Measurements from ENCODE around the gene CXCL6.

CXCL6 gene

DNA sequence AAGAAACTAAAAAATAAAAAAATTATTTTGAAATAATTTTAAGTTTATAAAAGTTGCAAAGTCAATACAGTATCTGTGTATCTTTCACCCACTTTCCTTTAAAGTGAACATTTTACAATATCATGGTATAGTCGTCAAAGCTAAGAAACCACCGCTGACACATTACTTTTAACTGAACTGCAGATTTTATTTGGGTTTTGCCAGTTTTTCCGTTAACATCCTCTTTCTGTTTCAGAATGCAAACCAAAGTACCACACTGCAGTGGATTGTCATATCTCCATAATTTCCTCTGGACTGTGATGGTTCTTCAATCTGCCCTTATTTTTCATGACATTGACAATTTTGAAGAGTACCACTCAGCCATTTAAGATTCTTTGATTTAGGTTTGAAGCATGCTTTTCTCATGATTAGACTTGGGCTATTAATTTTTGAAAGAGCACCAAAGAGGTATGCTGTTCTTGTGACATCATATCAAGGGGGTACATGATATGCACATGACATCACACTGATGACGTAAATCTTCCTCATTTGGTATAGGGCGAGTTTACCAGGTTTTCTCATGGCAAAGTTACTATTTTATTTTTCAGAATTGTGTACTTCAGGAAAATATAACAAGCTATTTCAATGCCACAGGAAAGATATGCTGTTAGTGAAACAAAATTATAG lies 29.1 kb downstream of the CXCL6 start:
- in situ Hi-C loops (cut with MboI; ENCODE audit: low sequenced_read_pairs) = no loop called here

DNA sequence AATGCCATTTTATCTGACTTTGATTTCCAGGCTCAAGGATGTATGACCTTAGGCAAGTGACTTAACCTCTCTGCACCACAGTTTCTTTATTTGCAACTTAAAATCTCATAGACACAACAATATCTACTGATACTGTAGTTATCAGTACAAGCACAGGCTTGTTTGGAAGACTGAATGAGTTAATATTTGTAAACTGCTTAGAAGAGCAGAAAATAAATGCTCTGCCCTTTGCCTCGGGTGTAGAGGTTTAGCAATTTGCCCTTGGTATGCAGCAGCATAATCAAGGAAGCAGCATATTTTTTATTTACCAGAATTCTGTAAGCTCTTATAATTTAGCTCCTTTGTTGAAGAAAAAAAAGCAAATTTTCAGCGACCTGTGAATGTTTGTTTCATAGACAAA lies 29.8 kb downstream of the CXCL6 start:
- in situ Hi-C loops (cut with MboI; ENCODE audit: low sequenced_read_pairs) = no loop called here

DNA sequence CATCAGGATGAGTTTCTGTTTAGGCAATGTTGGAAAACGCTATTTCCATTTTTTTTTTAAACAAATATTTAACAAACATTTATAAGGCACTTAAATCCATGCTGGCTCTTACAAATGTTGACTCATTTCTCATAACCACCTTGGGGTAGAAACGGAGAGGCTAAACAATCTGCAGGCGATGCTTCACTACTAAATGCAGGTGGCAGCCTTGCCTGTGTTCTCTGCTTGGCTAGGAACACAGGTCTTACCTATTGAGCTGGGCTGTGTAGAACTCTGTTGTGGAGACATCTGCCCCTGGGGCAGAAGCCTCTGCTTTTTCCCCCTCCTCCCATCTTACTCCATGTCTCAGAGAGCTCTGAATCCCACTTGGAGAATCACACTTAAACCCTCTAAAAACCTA lies 31.3 kb downstream of the CXCL6 start:
- in situ Hi-C loops (cut with MboI; ENCODE audit: low sequenced_read_pairs) = no loop called here

DNA sequence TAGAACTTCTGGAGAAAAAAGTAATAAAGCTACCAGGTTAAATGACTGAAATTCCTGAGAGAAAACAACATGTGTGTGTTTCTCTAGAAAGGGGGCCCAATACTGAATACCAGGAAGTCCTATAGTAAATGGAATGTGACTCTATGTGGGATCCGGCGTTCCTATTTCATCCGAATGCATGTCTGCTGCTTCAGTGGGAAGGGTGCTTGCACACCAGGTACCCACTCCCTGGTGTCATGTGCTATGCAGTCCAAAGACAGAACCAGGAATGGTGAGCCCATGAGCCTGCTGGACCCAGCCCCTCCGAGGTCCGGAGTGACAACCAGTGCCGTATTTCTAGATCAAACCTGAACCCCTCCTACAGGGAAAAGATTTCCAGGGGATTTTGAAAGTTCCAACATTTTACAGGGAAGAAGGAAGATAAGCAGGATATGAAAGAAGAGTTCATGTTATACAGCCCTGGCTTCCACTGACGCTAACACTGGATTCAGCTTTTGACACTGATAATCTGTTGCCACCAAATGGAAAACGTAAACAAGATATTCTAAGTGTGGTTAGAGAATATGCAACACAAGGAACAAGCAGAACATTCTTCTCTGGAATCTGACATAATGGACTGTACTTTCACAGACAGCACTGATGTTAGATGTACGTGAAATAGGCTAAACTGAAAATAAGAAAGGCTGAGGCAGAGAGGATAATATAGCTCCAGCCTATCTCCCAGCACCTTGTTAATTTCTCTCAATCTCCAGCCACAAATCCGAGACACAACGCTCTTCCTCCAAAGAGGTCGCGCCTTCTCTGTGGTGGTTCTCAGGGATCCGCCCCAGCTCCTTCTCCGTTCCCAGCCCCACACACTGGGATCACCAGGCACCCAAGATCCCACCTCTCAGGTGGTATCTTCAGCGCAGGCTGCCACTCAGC lies 32.0 kb downstream of the CXCL6 start:
- in situ Hi-C loops (cut with MboI; ENCODE audit: low sequenced_read_pairs) = no loop called here

DNA sequence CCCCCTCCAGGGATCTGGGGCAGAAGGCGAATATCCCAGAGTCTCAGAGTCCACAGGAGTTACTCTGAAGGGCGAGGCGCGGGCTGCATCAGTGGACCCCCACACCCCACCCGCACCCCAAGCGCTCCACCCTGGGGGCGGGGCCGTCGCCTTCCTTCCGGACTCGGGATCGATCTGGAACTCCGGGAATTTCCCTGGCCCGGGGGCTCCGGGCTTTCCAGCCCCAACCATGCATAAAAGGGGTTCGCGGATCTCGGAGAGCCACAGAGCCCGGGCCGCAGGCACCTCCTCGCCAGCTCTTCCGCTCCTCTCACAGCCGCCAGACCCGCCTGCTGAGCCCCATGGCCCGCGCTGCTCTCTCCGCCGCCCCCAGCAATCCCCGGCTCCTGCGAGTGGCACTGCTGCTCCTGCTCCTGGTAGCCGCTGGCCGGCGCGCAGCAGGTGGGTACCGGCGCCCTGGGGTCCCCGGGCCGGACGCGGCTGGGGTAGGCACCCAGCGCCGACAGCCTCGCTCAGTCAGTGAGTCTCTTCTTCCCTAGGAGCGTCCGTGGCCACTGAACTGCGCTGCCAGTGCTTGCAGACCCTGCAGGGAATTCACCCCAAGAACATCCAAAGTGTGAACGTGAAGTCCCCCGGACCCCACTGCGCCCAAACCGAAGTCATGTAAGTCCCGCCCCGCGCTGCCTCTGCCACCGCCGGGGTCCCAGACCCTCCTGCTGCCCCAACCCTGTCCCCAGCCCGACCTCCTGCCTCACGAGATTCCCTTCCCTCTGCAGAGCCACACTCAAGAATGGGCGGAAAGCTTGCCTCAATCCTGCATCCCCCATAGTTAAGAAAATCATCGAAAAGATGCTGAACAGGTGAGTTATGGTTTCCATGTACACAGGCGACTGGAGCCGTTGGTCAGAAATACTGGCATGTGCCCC lies 32.9 kb downstream of the CXCL6 start, which contains the start of gene CXCL1:
CXCL1 (plus strand) TSS at position 264 of the 926 bp plus-strand sequence; CDS start at position 342, 78 bp downstream.
- in situ Hi-C loops (cut with MboI; ENCODE audit: low sequenced_read_pairs) = no loop called here

DNA sequence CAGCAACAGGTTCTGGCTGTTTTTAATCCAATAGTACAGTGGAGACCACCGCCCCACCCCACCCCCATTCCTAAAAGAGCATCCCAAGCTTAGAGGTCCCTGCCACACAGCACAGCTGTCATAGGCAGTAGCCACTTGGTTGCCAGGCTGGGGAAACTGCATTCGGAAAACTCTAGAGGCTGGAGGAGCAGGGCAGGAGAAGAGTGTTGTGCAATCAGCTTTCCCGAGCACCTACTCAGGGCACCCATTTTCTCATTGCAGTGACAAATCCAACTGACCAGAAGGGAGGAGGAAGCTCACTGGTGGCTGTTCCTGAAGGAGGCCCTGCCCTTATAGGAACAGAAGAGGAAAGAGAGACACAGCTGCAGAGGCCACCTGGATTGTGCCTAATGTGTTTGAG lies 33.8 kb downstream of the CXCL6 start:
- in situ Hi-C loops (cut with MboI; ENCODE audit: low sequenced_read_pairs) = no loop called here

DNA sequence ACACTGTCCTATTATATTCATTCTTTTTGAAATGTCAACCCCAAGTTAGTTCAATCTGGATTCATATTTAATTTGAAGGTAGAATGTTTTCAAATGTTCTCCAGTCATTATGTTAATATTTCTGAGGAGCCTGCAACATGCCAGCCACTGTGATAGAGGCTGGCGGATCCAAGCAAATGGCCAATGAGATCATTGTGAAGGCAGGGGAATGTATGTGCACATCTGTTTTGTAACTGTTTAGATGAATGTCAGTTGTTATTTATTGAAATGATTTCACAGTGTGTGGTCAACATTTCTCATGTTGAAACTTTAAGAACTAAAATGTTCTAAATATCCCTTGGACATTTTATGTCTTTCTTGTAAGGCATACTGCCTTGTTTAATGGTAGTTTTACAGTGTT lies 34.3 kb downstream of the CXCL6 start:
- in situ Hi-C loops (cut with MboI; ENCODE audit: low sequenced_read_pairs) = no loop called here

DNA sequence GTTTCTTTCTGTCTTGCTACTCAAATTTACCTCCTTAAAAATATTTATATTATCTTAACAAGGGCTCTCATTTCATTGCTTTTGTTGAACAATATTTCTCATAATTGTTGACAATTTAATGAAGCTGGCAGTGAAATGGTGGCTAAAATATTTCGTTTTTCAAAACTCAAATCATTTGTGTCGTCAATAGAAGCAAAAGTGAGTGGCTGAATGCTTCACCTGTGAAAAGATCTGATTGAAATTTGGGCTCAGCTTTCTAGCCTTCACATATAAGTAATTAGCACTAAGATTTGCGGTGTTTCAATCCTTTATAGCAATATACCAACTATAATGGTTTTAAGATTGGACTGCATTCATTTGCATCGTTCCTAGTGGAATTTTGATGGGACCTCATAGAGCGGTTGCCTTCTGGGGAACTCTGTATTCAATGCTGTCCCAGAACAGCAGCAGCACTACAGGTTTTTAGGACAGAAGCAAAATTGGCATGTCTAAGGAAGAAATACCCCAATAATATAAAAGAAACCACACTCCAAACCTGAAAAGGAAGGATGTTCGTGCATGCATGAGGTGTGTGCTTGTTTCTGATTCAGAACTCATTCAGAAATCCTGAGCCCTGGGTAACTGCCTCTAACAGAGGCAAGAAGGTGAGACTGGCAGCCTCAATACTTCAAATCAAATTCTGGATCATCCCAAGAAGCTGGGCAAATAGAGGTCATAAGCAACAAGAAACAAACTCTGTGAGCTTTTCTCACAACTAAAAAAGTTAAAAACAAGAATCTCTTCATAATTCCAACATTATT lies 35.2 kb downstream of the CXCL6 start:
- in situ Hi-C loops (cut with MboI; ENCODE audit: low sequenced_read_pairs) = no loop called here

DNA sequence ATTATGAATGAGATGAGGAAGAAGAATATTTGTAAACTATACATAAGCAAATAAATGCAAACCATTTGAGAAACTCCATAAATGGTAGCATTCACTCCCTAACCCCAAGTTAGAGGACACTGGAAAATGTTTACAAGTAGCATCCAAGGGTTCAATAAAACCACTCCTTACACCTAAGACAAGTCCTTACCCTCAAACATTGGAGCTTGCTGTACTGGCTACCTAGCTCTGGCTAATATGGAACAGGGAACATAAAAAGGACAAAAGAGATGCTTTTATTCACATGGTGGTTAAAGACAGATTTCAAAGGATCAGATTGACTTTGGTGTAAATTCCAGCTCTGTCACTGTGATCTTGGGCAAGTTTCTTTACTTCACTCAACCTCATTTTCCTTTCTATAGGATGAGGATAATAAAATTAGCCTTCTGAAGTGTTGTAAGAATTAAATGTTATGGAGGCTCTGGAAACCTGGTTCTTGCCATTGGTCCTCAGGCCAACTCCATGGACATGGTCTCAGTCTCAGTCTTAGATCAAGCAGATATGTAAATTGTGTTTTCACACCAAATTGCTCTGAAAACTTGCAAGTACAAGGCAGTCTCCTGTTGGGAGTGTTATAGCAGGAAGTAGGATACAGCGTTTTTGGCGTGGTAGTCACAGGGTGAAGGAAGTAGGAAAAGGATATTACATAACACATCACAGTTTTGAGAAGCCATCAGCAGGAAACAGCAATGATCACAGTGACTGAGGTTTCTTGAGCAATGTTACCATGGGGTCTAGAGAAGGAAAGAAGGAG lies 36.0 kb downstream of the CXCL6 start:
- in situ Hi-C loops (cut with MboI; ENCODE audit: low sequenced_read_pairs) = no loop called here

DNA sequence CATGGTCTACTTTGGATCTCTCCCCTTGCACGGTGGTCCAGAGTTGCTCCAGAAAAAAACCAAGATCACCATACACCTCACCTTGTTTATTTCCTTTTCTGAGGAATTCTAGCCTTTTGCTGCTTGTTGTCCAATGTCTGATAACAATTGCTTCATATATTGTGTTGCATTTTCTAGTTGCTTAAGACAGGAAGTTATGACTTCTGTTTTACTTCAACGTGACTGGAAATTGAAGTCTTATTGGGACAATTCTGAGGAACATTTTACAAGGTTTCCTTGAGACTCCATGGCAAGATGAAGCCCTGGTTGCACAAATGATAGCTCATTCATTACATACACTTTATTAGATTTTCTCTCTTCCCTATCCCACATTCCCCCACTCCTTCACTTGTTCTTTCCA lies 37.9 kb downstream of the CXCL6 start:
- in situ Hi-C loops (cut with MboI; ENCODE audit: low sequenced_read_pairs) = no loop called here

DNA sequence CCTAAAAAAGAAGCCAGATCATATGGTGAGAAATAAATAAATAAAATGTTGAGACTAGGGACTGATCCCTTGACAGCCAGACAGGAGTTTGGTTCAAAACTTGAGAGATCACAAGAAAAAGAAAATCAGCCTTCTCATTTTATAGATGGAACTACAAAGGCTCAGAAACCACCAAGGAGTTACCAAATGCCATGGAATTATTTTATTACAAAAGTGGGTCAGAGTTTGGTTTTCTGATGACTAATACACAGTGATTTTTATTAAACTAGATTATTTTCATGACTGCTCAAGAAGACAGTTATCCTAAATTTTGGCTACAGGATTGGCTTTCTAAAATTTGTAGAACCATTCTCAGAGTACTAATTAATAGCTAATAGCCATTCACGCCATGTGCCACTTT lies 38.9 kb downstream of the CXCL6 start:
- in situ Hi-C loops (cut with MboI; ENCODE audit: low sequenced_read_pairs) = no loop called here

DNA sequence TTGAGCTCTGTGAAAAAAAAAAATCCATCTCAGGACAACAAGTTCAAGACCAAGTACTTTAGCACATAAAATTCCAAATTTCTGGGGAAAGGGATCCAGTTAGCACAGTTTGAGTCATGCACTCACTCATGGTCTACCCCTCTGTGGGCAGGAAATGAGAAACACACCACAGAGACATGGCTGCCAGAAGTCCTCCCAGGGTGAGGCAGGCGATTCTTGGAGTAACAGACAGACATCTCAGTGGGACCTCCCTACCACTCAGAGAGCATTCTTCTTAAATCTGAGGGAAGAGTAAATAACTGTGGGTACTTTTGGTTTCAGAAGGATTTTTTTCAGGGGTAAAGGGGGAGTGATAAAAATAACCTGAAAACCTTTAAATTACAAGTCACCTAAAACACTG lies 46.8 kb downstream of the CXCL6 start:
- in situ Hi-C loops (cut with MboI; ENCODE audit: low sequenced_read_pairs) = no loop called here

DNA sequence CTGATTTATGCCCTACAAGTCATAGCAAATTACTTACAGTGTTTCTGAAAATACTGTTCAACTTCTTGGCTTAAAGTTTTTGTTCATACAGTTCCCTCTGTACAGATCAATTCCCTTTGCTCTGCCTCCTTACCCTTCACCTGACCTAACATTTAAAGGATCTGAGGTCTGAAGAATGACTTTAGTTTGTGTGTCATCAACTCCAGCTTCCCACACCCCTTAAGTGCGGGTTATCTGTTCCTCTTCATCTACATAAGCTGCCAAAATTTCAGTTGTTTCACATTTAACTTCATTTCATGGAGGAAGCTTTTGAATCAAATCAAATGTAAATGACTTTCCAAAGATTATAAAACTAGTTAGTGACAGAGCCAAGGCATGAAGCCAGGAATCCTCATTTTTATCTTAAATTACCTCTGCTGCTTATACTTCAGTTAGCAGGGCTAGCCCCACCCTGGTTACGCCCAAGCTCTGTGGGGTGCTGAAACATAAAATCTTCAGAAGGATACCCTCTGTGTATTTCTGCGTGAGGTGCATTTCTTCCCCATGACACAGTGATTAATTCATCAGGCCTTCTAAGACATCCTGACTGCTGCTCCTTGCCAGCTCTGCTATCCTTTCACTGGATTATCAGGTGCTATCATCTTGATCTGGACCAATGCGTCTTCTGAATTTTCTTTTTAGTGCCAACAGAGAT lies 49.2 kb downstream of the CXCL6 start:
- in situ Hi-C loops (cut with MboI; ENCODE audit: low sequenced_read_pairs) = no loop called here

Measured in HL-60/S4 treated with phorbol 12-myristate 13-acetate at 8.2 ng/mL for 4 days and 3 days (cell line).